Astrocyte of the cerebellum (primary cell): ENCODE data around the gene UQCRC1.

ENCODE experiments used
- DNase-seq: peaks from one replicate; pipeline ENCODE4 v3.0.0-alpha.2; 2011; ENCODE audit warnings: low read depth
- H3K4me3 ChIP-seq: 2 replicates; pipeline ENCODE4 v1.5.1; 2011; ENCODE audit warnings: mild to moderate bottlenecking, low read depth, low read length, moderate library complexity
- CTCF ChIP-seq: IDR thresholded peaks from 2 replicates; pipeline ENCODE4 v1.5.1; 2012; ENCODE audit warnings: low read length, low read depth, moderate library complexity, mild to moderate bottlenecking; ENCODE audit errors: missing control alignments
- in situ Hi-C: cut with HindIII; loops from 2 replicates; pipeline ENCODE4 v1.10.0; 2017; ENCODE audit warnings: low sequenced_read_pairs

Gene UQCRC1

GRCh38 chr3:48564667-48565066 is 44.8 kb downstream of the UQCRC1 start:
- in situ Hi-C loops: no loop called here
- TF ChIP-seq CTCF: no peak
- H3K4me3 ChIP-seq: no peak overlapping the region
- DNase-seq: no peak

GRCh38 chr3:48564022-48564421 is 45.4 kb downstream of the UQCRC1 start:
- TF ChIP-seq CTCF: no peak
- H3K4me3 ChIP-seq: no peak overlapping the region
- in situ Hi-C loops: no loop called here
- no peak for DNase-seq

- TF ChIP-seq CTCF: no peak
- no peak within 1 kb of the TSS for H3K4me3 ChIP-seq
- DNase-seq: no peak
- in situ Hi-C loops: no loop called here
These were observed 46.0 kb downstream of the UQCRC1 start, which contains the start of gene UCN2 for GRCh38 chr3:48563382-48563918. Gene UCN2, minus strand, starts transcription at chr3:48563781. Its CDS starts 657 bp downstream, at chr3:48563124.

- in situ Hi-C loops: no loop called here
- TF ChIP-seq CTCF: no peak
- H3K4me3 ChIP-seq: no peak overlapping the region
- no peak for DNase-seq
These were observed 46.9 kb downstream of the UQCRC1 start for GRCh38 chr3:48562367-48563095.

GRCh38 chr3:48561045-48561736 is 48.3 kb downstream of the UQCRC1 start:
- no peak for DNase-seq
- in situ Hi-C loops: no loop called here
- TF ChIP-seq CTCF: peak; percentile 27
- H3K4me3 ChIP-seq: peak overlapping the region; percentile 14

GRCh38 chr3:48560648-48561018 is 48.8 kb downstream of the UQCRC1 start:
- peak overlapping the region; percentile 14 for H3K4me3 ChIP-seq
- in situ Hi-C loops: no loop called here
- TF ChIP-seq CTCF: no peak
- no peak for DNase-seq
